ENCODE data around the gene WWC2.

Gene WWC2

DNA sequence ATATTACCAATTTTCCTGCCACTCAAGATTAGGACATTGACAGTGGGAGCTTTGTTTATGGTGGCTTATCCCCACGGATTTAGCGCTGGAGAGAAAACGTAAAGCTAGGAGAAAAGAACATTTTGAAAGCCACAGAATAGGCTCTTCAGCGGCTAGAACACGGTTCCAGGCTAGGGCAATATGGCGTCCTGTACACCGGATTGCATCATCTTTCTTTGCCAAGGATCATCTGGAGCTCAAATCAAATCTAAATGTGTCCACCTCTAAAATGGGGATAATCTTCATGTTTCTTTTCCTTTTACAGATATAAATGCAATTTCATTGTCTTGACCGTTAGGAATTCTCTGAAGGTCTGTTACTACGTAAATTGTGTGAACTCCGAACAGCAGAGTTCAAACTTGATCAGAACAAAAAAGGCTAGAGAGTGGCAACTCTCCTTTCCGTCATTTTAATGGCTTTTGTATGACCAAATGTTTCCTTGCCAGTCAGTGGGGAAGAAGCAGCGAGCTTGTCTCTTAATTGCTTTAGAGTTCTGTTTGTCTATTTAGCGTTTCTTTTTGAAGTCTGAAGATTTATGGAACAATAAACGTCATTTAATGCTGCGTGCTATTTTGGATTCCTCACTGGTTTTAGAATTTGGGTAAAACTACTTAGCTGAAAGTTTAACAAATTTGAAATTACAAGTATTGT, 2.6 kb upstream of the WWC2 start:
- DNase-seq, result no peak
- Histone ChIP-seq H3K27ac (no peak overlapping the region), H3K9me3 (no peaks in the 10 kb centered on the region), H3K4me3 (no peak overlapping the region), H3K27me3 (no peaks in the 10 kb centered on the region), H3K4me1 (peaks cover 0 to 23% (median 9%) of the 10 kb centered on the region in 4 donors), H3K36me3 (no peaks in the 10 kb centered on the region)
- TF ChIP-seq, protein P1, sequence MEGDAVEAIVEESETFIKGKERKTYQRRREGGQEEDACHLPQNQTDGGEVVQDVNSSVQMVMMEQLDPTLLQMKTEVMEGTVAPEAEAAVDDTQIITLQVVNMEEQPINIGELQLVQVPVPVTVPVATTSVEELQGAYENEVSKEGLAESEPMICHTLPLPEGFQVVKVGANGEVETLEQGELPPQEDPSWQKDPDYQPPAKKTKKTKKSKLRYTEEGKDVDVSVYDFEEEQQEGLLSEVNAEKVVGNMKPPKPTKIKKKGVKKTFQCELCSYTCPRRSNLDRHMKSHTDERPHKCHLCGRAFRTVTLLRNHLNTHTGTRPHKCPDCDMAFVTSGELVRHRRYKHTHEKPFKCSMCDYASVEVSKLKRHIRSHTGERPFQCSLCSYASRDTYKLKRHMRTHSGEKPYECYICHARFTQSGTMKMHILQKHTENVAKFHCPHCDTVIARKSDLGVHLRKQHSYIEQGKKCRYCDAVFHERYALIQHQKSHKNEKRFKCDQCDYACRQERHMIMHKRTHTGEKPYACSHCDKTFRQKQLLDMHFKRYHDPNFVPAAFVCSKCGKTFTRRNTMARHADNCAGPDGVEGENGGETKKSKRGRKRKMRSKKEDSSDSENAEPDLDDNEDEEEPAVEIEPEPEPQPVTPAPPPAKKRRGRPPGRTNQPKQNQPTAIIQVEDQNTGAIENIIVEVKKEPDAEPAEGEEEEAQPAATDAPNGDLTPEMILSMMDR (IDR thresholded peaks at IDR 0.05), result no peak
- intact Hi-C loops (cut with DNase I; ENCODE audit: low total_unique reads), result no loop called here

DNA sequence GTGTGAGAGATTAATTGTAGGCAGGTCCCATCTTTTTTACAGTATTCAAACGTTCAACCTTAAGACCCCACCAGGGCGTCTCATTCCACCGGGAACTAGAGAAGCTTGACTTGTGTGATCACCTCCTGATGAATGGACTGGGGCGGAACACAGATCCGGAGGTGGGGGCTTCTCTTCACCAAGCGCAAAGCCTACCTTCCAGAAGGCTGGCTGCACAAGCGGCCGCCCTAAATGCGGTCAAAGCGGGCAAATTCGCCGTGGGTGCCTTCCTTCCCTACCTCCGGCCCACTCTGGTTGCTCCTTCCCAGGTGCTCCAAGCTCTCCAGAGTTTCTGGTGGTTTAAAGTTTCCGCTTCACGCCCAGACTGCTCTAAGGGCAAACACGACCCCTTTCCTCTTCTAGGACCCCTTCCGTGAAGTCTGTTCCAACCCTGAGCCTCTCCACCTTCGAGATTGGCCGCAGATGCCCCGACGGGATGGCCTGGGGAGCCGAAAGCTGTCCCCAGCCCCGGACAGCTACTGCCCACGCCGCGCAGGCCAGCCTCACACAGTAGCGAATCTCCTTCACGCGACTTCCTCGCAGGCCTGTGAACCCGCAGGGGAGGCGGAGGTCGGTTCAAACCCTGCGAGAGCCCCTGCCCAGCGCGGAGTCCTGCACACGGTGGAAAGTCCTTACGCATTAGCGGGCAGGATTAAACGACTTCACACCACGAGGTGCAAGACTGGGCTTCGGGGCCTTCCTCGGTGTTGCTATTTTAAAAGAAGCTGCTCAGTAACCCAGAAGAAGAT, 1.6 kb upstream of the WWC2 start:
- Histone ChIP-seq H3K9me3 (no peaks in the 10 kb centered on the region), H3K27ac (peak overlapping the region; percentile 95 to 98), H3K27me3 (no peaks in the 10 kb centered on the region), H3K4me1 (peaks cover 0 to 32% (median 9%) of the 10 kb centered on the region in 4 donors), H3K4me3 (peak overlapping the region; percentile 85 to 88), H3K36me3 (no peaks in the 10 kb centered on the region)
- intact Hi-C loops (cut with DNase I; ENCODE audit: low total_unique reads), result no loop called here
- TF ChIP-seq, protein P1 (IDR thresholded peaks at IDR 0.05), result no peak
- peak; percentile 27 to 65 for DNase-seq

DNA sequence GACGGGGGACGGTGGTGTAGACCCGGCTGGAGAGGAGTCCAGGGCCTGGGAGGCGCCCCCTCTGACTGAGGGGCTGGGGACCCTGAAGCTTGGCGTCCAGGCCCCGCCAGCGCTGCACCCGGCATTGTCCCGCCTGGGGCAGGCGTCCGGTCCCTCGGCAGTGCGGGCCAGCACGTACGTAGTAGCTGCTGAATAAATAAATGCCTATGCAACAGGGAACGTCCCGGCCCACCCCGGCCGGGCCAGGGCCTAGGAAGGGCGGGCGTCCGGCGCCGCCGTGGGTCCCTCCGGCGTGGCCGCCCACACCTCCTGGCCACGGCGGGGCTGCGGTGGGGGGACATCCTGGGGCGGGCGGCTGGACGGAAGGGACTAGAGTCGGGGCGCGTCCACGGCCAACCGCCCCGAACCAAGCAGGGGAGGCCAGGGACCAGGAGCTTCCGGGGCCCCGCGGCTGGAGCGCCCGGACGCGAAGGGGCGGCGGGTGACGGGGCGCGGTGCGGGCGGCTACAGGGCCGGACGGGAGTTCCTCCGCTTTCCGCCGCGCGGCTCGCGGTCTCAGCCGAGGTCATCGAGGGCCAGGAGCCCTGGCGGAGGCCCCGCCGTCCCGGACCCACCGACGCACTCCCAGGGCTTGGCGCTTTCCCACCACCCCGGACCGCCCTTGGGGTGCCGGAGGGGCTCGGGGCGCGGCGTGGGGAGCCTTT, 886 bp upstream of the WWC2 start:
- H3K4me1 ChIP-seq, result peaks cover 0 to 32% (median 9%) of the 10 kb centered on the region in 4 donors
- TF ChIP-seq, protein P1 (IDR thresholded peaks at IDR 0.05), result no peak
- no peaks in the 10 kb centered on the region for H3K9me3 ChIP-seq
- peak; percentile 69 to 81 for DNase-seq
- H3K4me3 ChIP-seq, result peak overlapping the region; percentile 85 to 88
- peak overlapping the region; percentile 95 to 98 for H3K27ac ChIP-seq
- intact Hi-C loops (cut with DNase I; ENCODE audit: low total_unique reads), result no loop called here
- H3K36me3 ChIP-seq, result no peaks in the 10 kb centered on the region
- H3K27me3 ChIP-seq, result no peaks in the 10 kb centered on the region

DNA sequence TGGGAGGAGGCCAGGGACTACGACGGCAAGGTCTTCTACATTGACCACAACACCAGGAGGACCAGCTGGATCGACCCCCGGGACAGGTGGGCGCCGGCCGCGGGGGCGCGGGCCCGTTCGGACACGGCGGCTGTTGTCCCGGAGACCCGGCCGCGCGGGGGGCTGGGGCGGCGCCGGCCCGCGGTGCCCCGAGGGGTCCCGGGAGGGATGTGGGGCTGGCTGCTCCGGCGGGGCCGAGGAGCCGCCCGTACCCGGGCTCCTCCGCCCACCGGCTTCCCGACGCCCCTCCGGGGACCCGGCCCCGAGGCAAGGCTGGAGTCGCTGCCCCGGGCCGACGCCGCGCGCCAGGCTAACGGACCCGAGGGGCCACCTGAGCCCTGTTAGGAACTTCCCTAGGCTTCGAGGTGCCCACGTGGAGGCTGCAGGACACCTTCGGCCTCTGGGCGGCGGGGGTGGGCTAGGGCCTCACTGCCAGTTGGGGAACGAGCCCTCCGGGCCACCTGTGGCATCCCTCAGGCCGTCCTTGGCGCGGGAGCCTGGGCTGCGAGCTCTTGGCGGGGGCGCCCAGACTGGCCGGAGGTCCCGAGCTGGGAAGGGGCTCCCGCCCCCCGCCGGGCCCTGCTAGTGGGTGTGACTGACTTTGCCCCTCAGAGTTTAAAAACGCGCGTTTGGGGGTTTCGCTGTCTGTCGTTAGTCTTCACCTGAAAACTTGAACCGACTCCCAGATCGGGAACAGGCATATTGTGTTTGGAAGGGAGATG, 660 bp downstream of the WWC2 start:
- TF ChIP-seq, protein P1 (IDR thresholded peaks at IDR 0.05), result no peak
- intact Hi-C loops (cut with DNase I; ENCODE audit: low total_unique reads), result no loop called here
- peak overlapping the region; percentile 95 to 98 for H3K27ac ChIP-seq
- H3K36me3 ChIP-seq, result no peaks in the 10 kb centered on the region
- H3K9me3 ChIP-seq, result no peaks in the 10 kb centered on the region
- H3K4me3 ChIP-seq, result peak overlapping the region; percentile 85 to 88
- H3K27me3 ChIP-seq, result no peaks in the 10 kb centered on the region
- peak; percentile 22 to 71 for DNase-seq
- H3K4me1 ChIP-seq, result peaks cover 0 to 32% (median 9%) of the 10 kb centered on the region in 4 donors

DNA sequence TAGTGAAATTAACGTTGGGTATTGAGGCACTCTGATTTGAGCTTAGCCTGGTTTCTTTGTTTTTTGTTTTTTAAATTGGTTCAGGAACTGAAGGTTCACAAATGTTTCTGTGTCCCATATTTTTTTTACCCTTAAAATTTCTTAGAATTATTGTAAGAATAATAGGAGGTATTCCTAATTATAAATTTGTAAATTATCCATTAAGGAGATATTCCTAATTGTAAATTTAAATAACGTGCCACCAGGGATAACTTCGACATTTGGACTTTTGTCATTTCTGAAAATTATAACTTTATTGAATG, 1.2 kb downstream of the WWC2 start:
- no peaks in the 10 kb centered on the region for H3K27me3 ChIP-seq
- H3K4me3 ChIP-seq, result peak overlapping the region; percentile 85 to 88
- DNase-seq, result no peak
- peak overlapping the region; percentile 95 to 98 for H3K27ac ChIP-seq
- TF ChIP-seq, protein P1 (IDR thresholded peaks at IDR 0.05), result no peak
- intact Hi-C loops (cut with DNase I; ENCODE audit: low total_unique reads), result no loop called here
- peaks cover 0 to 32% (median 9%) of the 10 kb centered on the region in 4 donors for H3K4me1 ChIP-seq
- no peaks in the 10 kb centered on the region for H3K9me3 ChIP-seq
- no peaks in the 10 kb centered on the region for H3K36me3 ChIP-seq
